Caco-2 (cell line): ENCODE results near the gene CYP3A5. TPM values are rescaled to one million over a fixed set of nuclear protein-coding genes. Genes with fewer than 3 reads are reported as not detected.

ENCODE experiments used
- BruUV-seq: library from RNA; stranded (reverse); fragments of 400-500 nt; replicated peaks from 2 replicates; lab custom pipeline; 2021; lab: Mats Ljungman, UMichigan
- CTCF ChIA-PET: fragments of 300-600 bp; sonication (Branson Sonifier 250); formaldehyde crosslinking; loops from one replicate; lab custom pipeline; 2022; ENCODE audit warnings: antibody characterized with exemption; lab: Charles Lee
- POLR2A ChIA-PET: fragments of 300-600 bp; sonication (Branson Sonifier 250); formaldehyde crosslinking; loops from one replicate; lab custom pipeline; 2022; ENCODE audit warnings: antibody characterized with exemption; lab: Charles Lee
- DNase-seq, 2 experiments: peaks; one replicate each; pipeline versions ENCODE4 v3.0.0 to v3.0.0-alpha.2; 2020 to 2022
- H3K27me3 ChIP-seq: replicated peaks from 2 replicates; pipeline ENCODE4 v1.6.0; 2011; ENCODE audit warnings: low read length; ENCODE audit not compliant: control insufficient read depth, insufficient read depth
- H3K36me3 ChIP-seq: 2 replicates; pipeline ENCODE4 v1.5.1; 2011; ENCODE audit warnings: low read length; ENCODE audit not compliant: control insufficient read depth, insufficient read depth
- H3K4me1 ChIP-seq: fragments of 250-450 bp; sonication (Bioruptor Pico); 2 replicates; pipeline ENCODE4 v1.5.1; 2020; ENCODE audit warnings: mild to moderate bottlenecking
- H3K4me3 ChIP-seq: 2 replicates; pipeline ENCODE4 v1.5.1; 2011; ENCODE audit warnings: low read depth, mild to moderate bottlenecking, control low read depth, low read length
- H3K9me3 ChIP-seq: fragments of 250-450 bp; sonication (Bioruptor Pico); 2 replicates; pipeline ENCODE4 v1.5.1; 2020; ENCODE audit warnings: mild to moderate bottlenecking, moderate library complexity
- H3K27ac Mint-ChIP-seq: one replicate; pipeline ENCODE4 v1.8.0; 2022; ENCODE audit warnings: mixed read lengths; ENCODE audit not compliant: unreplicated experiment
- H3K27me3 Mint-ChIP-seq: one replicate; pipeline ENCODE4 v1.8.0; 2022; ENCODE audit warnings: mixed read lengths; ENCODE audit not compliant: insufficient read depth, unreplicated experiment
- H3K36me3 Mint-ChIP-seq: one replicate; pipeline ENCODE4 v1.8.0; 2022; ENCODE audit warnings: mild to moderate bottlenecking, mixed read lengths; ENCODE audit not compliant: insufficient read depth, unreplicated experiment
- H3K4me1 Mint-ChIP-seq: one replicate; pipeline ENCODE4 v1.8.0; 2022; ENCODE audit warnings: low read depth, mixed read lengths; ENCODE audit not compliant: unreplicated experiment
- H3K4me3 Mint-ChIP-seq: one replicate; pipeline ENCODE4 v1.8.0; 2022; ENCODE audit warnings: mild to moderate bottlenecking, moderate library complexity, mixed read lengths; ENCODE audit not compliant: unreplicated experiment
- H3K9me3 Mint-ChIP-seq: one replicate; pipeline ENCODE4 v1.8.0; 2022; ENCODE audit warnings: mixed read lengths; ENCODE audit not compliant: unreplicated experiment
- intact Hi-C: fragments of 100-400 bp; cut with micrococcal nuclease; formaldehyde crosslinking; loops from one replicate; pipeline ENCODE4 v1.10.0; 2022; ENCODE audit not compliant: unreplicated experiment
- total RNA-seq: library from RNA; stranded (reverse); gene quantifications from 2 replicates; pipeline ENCODE4 v1.2.3, GENCODE V29; 2022
- TF ChIP-seq, protein P1 (sequence below), 2 experiments: fragments of 200-600 bp in 1 of 2; IDR thresholded peaks; 1 replicate in 1 of 2; 2 replicates in 1 of 2; pipeline versions ENCODE4 v1.5.1 to v1.8.0; 2011 to 2022; ENCODE audit warnings: antibody characterized with exemption in 1 of 2, control low read depth in 1 of 2, inconsistent platforms in 1 of 2, low read depth in 1 of 2, low read length in 1 of 2, mild to moderate bottlenecking in 1 of 2, moderate library complexity in 1 of 2; ENCODE audit not compliant: insufficient read depth in 1 of 2, severe bottlenecking in 1 of 2, unreplicated experiment in 1 of 2

CYP3A5 gene
- total RNA-seq, 1 experiment from 2014 or later = 2.7 TPM

DNA sequence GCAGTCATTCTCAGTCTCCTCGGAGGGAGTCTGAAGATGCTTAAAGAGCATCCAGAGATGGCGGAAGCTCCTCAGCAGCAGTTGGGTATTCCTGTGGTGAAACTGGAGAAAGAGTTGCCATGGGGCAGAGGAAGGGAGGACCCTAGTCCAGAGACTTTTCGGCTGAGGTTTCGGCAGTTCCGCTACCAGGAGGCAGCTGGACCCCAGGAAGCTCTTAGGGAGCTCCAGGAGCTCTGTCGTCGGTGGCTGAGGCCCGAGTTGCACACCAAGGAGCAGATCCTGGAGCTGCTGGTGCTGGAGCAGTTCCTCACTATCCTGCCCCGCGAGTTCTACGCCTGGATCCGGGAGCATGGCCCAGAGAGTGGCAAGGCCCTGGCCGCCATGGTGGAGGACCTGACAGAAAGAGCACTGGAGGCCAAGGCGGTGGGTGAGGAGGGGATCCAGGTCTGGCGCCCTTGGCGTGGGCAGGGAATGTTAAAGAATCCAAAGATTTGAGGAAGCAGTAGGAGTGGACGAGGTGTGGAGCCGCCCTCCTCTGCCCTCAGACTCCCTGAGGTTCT, 60.1 kb downstream of the CYP3A5 start:
- no peaks in the 10 kb centered on the region for H3K9me3 Mint-ChIP-seq
- TF ChIP-seq, protein P1, sequence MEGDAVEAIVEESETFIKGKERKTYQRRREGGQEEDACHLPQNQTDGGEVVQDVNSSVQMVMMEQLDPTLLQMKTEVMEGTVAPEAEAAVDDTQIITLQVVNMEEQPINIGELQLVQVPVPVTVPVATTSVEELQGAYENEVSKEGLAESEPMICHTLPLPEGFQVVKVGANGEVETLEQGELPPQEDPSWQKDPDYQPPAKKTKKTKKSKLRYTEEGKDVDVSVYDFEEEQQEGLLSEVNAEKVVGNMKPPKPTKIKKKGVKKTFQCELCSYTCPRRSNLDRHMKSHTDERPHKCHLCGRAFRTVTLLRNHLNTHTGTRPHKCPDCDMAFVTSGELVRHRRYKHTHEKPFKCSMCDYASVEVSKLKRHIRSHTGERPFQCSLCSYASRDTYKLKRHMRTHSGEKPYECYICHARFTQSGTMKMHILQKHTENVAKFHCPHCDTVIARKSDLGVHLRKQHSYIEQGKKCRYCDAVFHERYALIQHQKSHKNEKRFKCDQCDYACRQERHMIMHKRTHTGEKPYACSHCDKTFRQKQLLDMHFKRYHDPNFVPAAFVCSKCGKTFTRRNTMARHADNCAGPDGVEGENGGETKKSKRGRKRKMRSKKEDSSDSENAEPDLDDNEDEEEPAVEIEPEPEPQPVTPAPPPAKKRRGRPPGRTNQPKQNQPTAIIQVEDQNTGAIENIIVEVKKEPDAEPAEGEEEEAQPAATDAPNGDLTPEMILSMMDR (IDR thresholded peaks at IDR 0.05; ENCODE audit: insufficient read depth in 1 of 2, low read depth in 1 of 2, low read length in 1 of 2, severe bottlenecking in 1 of 2, unreplicated experiment in 1 of 2) = no peak
- H3K27me3 ChIP-seq = no peaks in the 10 kb centered on the region
- no peak overlapping the region for H3K4me3 Mint-ChIP-seq
- no peak overlapping the region for H3K4me3 ChIP-seq
- H3K9me3 ChIP-seq = no peaks in the 10 kb centered on the region
- BruUV-seq = no TSS peak
- ChIA-PET CTCF (no interaction called here), POLR2A (no interaction called here)
- H3K4me1 Mint-ChIP-seq = peaks cover 21% of the 10 kb centered on the region
- no peaks in the 10 kb centered on the region for H3K27me3 Mint-ChIP-seq
- DNase-seq = no peak
- H3K4me1 ChIP-seq = no peaks in the 10 kb centered on the region; the same call in 1 of the 2 replicates
- H3K27ac Mint-ChIP-seq = no peak overlapping the region
- peaks cover 75% of the 10 kb centered on the region for H3K36me3 Mint-ChIP-seq
- H3K36me3 ChIP-seq = peaks cover 14% of the 10 kb centered on the region
- intact Hi-C loops = no loop called here

GRCh38 chr7:99618726-99619125, 61.1 kb downstream of the CYP3A5 start:
- intact Hi-C loops = no loop called here
- Mint-ChIP-seq H3K4me1 (peaks cover 21% of the 10 kb centered on the region), H3K36me3 (peaks cover 66% of the 10 kb centered on the region), H3K9me3 (no peaks in the 10 kb centered on the region), H3K27me3 (no peaks in the 10 kb centered on the region), H3K27ac (no peak overlapping the region), H3K4me3 (peak overlapping the region; percentile 94)
- POLR2A ChIA-PET = no interaction called here
- Histone ChIP-seq H3K36me3 (peaks cover 12% of the 10 kb centered on the region), H3K27me3 (no peaks in the 10 kb centered on the region), H3K4me1 (no peaks in the 10 kb centered on the region; the same call in 1 of the 2 replicates), H3K4me3 (no peak overlapping the region), H3K9me3 (no peaks in the 10 kb centered on the region)
- CTCF ChIA-PET = no interaction called here
- no peak for DNase-seq
- TF ChIP-seq, protein P1 (IDR thresholded peaks at IDR 0.05; ENCODE audit: insufficient read depth in 1 of 2, low read depth in 1 of 2, low read length in 1 of 2, severe bottlenecking in 1 of 2, unreplicated experiment in 1 of 2) = no peak
- no TSS peak for BruUV-seq

DNA sequence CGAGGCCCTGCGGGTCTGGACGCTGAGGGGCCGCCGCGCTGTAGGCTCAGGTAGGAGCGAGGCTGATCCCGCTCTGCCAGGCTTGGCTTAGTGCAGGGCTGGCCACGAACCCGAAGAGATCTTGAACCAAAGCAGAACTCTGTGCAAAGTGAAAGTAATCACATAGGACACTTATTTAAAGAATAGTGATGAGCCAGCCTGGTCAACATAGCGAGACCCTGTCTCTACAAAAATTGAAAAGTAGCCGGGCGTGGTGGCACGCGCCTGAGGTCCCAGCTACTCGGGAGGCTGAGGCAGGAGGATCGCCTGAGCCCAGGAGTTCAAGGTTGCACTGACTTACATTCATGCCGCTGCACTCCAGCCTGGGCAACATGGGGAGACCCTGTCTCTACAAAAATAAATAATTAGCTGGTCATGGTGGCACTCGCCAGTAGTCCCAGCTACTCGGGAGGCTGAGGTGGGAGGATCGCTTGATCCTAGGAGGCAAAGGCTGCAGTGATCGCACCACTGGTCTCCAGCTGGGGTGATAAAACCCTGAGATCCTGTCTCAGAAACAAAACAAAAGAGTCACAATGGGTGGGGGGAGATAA, 62.5 kb downstream of the CYP3A5 start:
- no peaks in the 10 kb centered on the region for H3K27me3 ChIP-seq
- H3K4me1 Mint-ChIP-seq = peaks cover 21% of the 10 kb centered on the region
- H3K9me3 Mint-ChIP-seq = no peaks in the 10 kb centered on the region
- intact Hi-C loops = no loop called here
- TSS peak; percentile 36 for BruUV-seq
- TF ChIP-seq, protein P1 (IDR thresholded peaks at IDR 0.05; ENCODE audit: insufficient read depth in 1 of 2, low read depth in 1 of 2, low read length in 1 of 2, severe bottlenecking in 1 of 2, unreplicated experiment in 1 of 2) = no peak
- peak overlapping the region; percentile 69 for H3K4me3 ChIP-seq
- POLR2A ChIA-PET = interaction anchor here (0.6 to 1.6 kb wide), 7 partner anchors 57 to 212 kb away, joined by 3 to 16 read pairs (median 4); partner anchors contain the start of genes BUD31, FAM200A, PDAP1 and ZKSCAN5
- peaks cover 9% of the 10 kb centered on the region for H3K36me3 ChIP-seq
- H3K36me3 Mint-ChIP-seq = peaks cover 52% of the 10 kb centered on the region
- DNase-seq = no peak
- peak overlapping the region; percentile 94 for H3K4me3 Mint-ChIP-seq
- H3K9me3 ChIP-seq = no peaks in the 10 kb centered on the region
- CTCF ChIA-PET = interaction anchor here (0.6 to 1.9 kb wide), 4 partner anchors 12 to 302 kb away, joined by 3 to 9 read pairs (median 4); partner anchors contain the start of gene TRIM4
- H3K27me3 Mint-ChIP-seq = no peaks in the 10 kb centered on the region
- H3K27ac Mint-ChIP-seq = peak overlapping the region; percentile 97
- no peaks in the 10 kb centered on the region; the same call in 1 of the 2 replicates for H3K4me1 ChIP-seq
